H1 (cell line): ENCODE data around the gene SFMBT2. TPM values are rescaled to one million over a fixed set of nuclear protein-coding genes. Genes with fewer than 3 reads are reported as not detected.

ENCODE experiments used
- ZNF274 ChIP-seq: IDR thresholded peaks from 2 replicates; pipeline ENCODE4 v1.7.0; 2012; ENCODE audit warnings: low read length, borderline replicate concordance; ENCODE audit errors: extremely low read depth
- polyA plus RNA-seq, 7 experiments: library from polyadenylated mRNA; depleted of rRNA in 3 of 7; stranded (reverse) in 5 of 7; unstranded in 2 of 7; fragments of >200 nt in 5 of 7; fragments of 200-250 nt in 2 of 7; gene quantifications; 1 replicate in 5 of 7; 2 replicates in 1 of 7; 4 replicates in 1 of 7; pipeline versions ENCODE4 v1.2.1 to v1.2.3, GENCODE V29; 2011 to 2013; ENCODE audit warnings: missing spikeins in 2 of 7, mixed read lengths in 2 of 7
- total RNA-seq: library from RNA; stranded (reverse); fragmentation: NEBNext Ultra II Directional; extraction: Animal tissue kit (Norgen Biotek cat#: 25700); gene quantifications from 2 replicates; pipeline ENCODE4 v1.2.1, GENCODE V29; 2021
- TF ChIP-seq, protein P1 (sequence below): IDR thresholded peaks from 2 replicates; pipeline ENCODE4 v1.6.1; 2012; ENCODE audit warnings: low read length, inconsistent platforms

Gene SFMBT2
- total and polyA plus RNA-seq, 2 of the 8 experiments (the other 6 are each of a cell fraction or from before 2014, with no cell fraction given), result 2.9 to 11.0 TPM

DNA sequence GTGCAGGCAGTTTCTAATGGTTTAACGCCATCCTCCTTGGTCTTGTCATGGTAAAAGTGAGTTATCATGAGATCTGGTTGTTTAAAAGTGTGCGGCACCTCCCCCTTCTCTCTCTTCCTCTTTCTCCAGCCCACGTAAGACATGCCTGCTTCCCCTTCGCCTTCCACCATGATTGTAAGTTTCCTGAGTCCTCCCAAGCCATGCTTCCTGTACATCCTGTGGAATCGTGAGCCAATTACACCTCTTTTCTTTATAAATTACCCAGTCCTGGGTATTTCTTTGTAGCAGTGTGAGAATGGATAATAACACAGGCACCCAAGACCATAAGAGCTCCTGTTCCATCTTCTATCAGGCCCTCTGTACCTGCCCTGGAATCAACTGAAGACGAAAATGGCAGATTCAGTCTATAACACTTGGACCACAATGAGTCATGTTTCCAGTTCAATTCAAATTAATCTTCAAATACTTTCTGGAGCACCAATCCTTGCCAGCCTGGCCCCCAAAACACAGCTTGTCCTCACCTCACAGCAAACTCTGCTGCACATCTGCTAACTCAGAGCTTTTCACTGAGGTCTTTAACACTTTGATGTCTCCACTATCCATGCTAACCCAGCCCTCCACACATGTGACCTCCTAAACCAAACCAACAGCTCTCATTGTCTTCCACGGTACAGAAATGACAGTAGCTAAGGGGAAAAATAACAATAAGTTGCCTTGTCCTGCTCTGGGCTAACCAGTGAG is 73.2 kb downstream of the SFMBT2 start (continued):
- TF ChIP-seq, protein P1, sequence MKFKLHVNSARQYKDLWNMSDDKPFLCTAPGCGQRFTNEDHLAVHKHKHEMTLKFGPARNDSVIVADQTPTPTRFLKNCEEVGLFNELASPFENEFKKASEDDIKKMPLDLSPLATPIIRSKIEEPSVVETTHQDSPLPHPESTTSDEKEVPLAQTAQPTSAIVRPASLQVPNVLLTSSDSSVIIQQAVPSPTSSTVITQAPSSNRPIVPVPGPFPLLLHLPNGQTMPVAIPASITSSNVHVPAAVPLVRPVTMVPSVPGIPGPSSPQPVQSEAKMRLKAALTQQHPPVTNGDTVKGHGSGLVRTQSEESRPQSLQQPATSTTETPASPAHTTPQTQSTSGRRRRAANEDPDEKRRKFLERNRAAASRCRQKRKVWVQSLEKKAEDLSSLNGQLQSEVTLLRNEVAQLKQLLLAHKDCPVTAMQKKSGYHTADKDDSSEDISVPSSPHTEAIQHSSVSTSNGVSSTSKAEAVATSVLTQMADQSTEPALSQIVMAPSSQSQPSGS, result no peak
- no peak for TF ChIP-seq ZNF274
